GM23338 (cell line): ENCODE results near the gene BTLA.
"Not testable (repeated sequence)": the region's sequence is repeated elsewhere in the genome, so short reads cannot be mapped to it uniquely, and the experiment has no call there.

Experiments
- CREB1 ChIP-seq: fragments of 250-450 bp; sonication (Bioruptor Pico); IDR thresholded peaks from 2 replicates; pipeline ENCODE4 v1.5.0; 2020; ENCODE audit warnings: low read depth, mild to moderate bottlenecking, moderate library complexity
- EZH2 ChIP-seq: fragments of 200-600 bp; sonication (generic); IDR thresholded peaks from one replicate; pipeline ENCODE4 v1.8.0; 2017; ENCODE audit warnings: antibody characterized with exemption, mild to moderate bottlenecking, low read depth; ENCODE audit not compliant: unreplicated experiment
- EZH2phosphoT487 ChIP-seq: fragments of 200-600 bp; sonication (generic); IDR thresholded peaks from one replicate; pipeline ENCODE4 v1.8.1; 2018; ENCODE audit warnings: antibody characterized with exemption; ENCODE audit not compliant: unreplicated experiment
- JUNB ChIP-seq: IDR thresholded peaks from one replicate; pipeline ENCODE4 v1.6.1; 2016; ENCODE audit warnings: antibody characterized with exemption; ENCODE audit not compliant: unreplicated experiment
- NANOG ChIP-seq: IDR thresholded peaks from 2 replicates; pipeline ENCODE4 v1.6.1; 2016; ENCODE audit warnings: antibody characterized with exemption, borderline replicate concordance
- POLR2AphosphoS5 ChIP-seq: IDR thresholded peaks from 2 replicates; pipeline ENCODE4 v1.6.1; 2016; ENCODE audit warnings: antibody characterized with exemption, low read depth
- STAT1 ChIP-seq: IDR thresholded peaks from one replicate; pipeline ENCODE4 v1.6.1; 2016; ENCODE audit warnings: antibody characterized with exemption; ENCODE audit not compliant: unreplicated experiment
- ZNF114 ChIP-seq: fragments of 250-450 bp; sonication (Bioruptor Pico); IDR thresholded peaks from 2 replicates; pipeline ENCODE4 v1.5.0; 2020; ENCODE audit warnings: mild to moderate bottlenecking, moderate library complexity
- ZNF331 ChIP-seq: fragments of 250-450 bp; sonication (Bioruptor Pico); IDR thresholded peaks from 2 replicates; pipeline ENCODE4 v1.5.0; 2020; ENCODE audit warnings: low read depth, mild to moderate bottlenecking, moderate library complexity
- TF ChIP-seq, protein P1 (sequence below): IDR thresholded peaks from one replicate; pipeline ENCODE4 v1.6.1; 2018; ENCODE audit warnings: antibody characterized with exemption; ENCODE audit not compliant: unreplicated experiment
- TF ChIP-seq, protein P2 (sequence below), 2 experiments: fragments of 200-600 bp in 1 of 2; sonication (generic) in 1 of 2; conservative IDR thresholded peaks; 2 replicates each; pipeline versions ENCODE4 v1.5.1 to v1.6.1; 2016 to 2017; ENCODE audit warnings: antibody characterized with exemption in 2 of 2, low read depth in 2 of 2, mild to moderate bottlenecking in 2 of 2, moderate library complexity in 1 of 2
- TF ChIP-seq, protein P3 (sequence below): IDR thresholded peaks from 2 replicates; pipeline ENCODE4 v1.6.1; 2016; ENCODE audit warnings: antibody characterized with exemption
- TF ChIP-seq, protein P4 (sequence below): fragments of 250-450 bp; sonication (Bioruptor Pico); IDR thresholded peaks from 2 replicates; pipeline ENCODE4 v1.5.0; 2020; ENCODE audit warnings: mild to moderate bottlenecking, moderate library complexity

DNA sequence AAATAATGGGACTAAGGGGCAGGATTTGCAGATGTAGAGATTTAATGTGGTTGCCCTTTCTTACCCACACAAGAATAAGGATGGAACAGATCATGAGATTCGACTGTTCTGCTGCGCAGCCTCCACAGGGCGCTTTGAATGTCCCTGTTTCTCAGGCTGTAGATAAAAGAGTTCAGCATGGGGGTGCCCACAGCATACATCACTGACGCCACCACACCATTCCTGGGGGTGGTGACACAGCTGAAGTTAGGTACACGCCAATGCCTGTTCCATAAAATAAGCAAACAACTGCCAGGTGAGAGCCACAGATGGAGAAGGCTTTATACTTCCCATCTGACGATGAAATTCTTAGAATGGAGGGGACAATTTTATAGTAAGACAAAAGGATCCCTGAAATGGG is 24.9 kb upstream of the BTLA start:
- TF ChIP-seq, protein P1, sequence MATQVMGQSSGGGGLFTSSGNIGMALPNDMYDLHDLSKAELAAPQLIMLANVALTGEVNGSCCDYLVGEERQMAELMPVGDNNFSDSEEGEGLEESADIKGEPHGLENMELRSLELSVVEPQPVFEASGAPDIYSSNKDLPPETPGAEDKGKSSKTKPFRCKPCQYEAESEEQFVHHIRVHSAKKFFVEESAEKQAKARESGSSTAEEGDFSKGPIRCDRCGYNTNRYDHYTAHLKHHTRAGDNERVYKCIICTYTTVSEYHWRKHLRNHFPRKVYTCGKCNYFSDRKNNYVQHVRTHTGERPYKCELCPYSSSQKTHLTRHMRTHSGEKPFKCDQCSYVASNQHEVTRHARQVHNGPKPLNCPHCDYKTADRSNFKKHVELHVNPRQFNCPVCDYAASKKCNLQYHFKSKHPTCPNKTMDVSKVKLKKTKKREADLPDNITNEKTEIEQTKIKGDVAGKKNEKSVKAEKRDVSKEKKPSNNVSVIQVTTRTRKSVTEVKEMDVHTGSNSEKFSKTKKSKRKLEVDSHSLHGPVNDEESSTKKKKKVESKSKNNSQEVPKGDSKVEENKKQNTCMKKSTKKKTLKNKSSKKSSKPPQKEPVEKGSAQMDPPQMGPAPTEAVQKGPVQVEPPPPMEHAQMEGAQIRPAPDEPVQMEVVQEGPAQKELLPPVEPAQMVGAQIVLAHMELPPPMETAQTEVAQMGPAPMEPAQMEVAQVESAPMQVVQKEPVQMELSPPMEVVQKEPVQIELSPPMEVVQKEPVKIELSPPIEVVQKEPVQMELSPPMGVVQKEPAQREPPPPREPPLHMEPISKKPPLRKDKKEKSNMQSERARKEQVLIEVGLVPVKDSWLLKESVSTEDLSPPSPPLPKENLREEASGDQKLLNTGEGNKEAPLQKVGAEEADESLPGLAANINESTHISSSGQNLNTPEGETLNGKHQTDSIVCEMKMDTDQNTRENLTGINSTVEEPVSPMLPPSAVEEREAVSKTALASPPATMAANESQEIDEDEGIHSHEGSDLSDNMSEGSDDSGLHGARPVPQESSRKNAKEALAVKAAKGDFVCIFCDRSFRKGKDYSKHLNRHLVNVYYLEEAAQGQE: not testable (repeated sequence)
- TF ChIP-seq NANOG; CREB1 (CRISPR knock-in tag); POLR2AphosphoS5; EZH2phosphoT487; EZH2; JUNB; ZNF114 (CRISPR knock-in tag); ZNF331 (CRISPR knock-in tag); STAT1: not testable (repeated sequence)
- TF ChIP-seq, protein P2, sequence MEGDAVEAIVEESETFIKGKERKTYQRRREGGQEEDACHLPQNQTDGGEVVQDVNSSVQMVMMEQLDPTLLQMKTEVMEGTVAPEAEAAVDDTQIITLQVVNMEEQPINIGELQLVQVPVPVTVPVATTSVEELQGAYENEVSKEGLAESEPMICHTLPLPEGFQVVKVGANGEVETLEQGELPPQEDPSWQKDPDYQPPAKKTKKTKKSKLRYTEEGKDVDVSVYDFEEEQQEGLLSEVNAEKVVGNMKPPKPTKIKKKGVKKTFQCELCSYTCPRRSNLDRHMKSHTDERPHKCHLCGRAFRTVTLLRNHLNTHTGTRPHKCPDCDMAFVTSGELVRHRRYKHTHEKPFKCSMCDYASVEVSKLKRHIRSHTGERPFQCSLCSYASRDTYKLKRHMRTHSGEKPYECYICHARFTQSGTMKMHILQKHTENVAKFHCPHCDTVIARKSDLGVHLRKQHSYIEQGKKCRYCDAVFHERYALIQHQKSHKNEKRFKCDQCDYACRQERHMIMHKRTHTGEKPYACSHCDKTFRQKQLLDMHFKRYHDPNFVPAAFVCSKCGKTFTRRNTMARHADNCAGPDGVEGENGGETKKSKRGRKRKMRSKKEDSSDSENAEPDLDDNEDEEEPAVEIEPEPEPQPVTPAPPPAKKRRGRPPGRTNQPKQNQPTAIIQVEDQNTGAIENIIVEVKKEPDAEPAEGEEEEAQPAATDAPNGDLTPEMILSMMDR (conservative IDR thresholded peaks at IDR 0.05; ENCODE audit: low read depth in 2 of 2): not testable (repeated sequence)
- TF ChIP-seq, protein P3, sequence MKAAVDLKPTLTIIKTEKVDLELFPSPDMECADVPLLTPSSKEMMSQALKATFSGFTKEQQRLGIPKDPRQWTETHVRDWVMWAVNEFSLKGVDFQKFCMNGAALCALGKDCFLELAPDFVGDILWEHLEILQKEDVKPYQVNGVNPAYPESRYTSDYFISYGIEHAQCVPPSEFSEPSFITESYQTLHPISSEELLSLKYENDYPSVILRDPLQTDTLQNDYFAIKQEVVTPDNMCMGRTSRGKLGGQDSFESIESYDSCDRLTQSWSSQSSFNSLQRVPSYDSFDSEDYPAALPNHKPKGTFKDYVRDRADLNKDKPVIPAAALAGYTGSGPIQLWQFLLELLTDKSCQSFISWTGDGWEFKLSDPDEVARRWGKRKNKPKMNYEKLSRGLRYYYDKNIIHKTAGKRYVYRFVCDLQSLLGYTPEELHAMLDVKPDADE: not testable (repeated sequence)
- TF ChIP-seq, protein P4, sequence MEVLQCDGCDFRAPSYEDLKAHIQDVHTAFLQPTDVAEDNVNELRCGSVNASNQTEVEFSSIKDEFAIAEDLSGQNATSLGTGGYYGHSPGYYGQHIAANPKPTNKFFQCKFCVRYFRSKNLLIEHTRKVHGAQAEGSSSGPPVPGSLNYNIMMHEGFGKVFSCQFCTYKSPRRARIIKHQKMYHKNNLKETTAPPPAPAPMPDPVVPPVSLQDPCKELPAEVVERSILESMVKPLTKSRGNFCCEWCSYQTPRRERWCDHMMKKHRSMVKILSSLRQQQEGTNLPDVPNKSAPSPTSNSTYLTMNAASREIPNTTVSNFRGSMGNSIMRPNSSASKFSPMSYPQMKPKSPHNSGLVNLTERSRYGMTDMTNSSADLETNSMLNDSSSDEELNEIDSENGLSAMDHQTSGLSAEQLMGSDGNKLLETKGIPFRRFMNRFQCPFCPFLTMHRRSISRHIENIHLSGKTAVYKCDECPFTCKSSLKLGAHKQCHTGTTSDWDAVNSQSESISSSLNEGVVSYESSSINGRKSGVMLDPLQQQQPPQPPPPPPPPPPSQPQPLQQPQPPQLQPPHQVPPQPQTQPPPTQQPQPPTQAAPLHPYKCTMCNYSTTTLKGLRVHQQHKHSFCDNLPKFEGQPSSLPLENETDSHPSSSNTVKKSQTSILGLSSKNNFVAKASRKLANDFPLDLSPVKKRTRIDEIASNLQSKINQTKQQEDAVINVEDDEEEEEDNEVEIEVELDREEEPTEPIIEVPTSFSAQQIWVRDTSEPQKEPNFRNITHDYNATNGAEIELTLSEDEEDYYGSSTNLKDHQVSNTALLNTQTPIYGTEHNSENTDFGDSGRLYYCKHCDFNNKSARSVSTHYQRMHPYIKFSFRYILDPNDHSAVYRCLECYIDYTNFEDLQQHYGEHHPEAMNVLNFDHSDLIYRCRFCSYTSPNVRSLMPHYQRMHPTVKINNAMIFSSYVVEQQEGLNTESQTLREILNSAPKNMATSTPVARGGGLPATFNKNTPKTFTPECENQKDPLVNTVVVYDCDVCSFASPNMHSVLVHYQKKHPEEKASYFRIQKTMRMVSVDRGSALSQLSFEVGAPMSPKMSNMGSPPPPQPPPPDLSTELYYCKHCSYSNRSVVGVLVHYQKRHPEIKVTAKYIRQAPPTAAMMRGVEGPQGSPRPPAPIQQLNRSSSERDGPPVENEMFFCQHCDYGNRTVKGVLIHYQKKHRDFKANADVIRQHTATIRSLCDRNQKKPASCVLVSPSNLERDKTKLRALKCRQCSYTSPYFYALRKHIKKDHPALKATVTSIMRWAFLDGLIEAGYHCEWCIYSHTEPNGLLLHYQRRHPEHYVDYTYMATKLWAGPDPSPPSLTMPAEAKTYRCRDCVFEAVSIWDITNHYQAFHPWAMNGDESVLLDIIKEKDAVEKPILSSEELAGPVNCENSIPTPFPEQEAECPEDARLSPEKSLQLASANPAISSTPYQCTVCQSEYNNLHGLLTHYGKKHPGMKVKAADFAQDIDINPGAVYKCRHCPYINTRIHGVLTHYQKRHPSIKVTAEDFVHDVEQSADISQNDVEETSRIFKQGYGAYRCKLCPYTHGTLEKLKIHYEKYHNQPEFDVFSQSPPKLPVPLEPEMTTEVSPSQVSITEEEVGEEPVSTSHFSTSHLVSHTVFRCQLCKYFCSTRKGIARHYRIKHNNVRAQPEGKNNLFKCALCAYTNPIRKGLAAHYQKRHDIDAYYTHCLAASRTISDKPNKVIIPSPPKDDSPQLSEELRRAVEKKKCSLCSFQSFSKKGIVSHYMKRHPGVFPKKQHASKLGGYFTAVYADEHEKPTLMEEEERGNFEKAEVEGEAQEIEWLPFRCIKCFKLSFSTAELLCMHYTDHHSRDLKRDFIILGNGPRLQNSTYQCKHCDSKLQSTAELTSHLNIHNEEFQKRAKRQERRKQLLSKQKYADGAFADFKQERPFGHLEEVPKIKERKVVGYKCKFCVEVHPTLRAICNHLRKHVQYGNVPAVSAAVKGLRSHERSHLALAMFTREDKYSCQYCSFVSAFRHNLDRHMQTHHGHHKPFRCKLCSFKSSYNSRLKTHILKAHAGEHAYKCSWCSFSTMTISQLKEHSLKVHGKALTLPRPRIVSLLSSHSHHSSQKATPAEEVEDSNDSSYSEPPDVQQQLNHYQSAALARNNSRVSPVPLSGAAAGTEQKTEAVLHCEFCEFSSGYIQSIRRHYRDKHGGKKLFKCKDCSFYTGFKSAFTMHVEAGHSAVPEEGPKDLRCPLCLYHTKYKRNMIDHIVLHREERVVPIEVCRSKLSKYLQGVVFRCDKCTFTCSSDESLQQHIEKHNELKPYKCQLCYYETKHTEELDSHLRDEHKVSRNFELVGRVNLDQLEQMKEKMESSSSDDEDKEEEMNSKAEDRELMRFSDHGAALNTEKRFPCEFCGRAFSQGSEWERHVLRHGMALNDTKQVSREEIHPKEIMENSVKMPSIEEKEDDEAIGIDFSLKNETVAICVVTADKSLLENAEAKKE (CRISPR knock-in tag): not testable (repeated sequence)
